HCT116 (cell line): ENCODE results near the gene FRMD4A. TPM values are rescaled to one million over a fixed set of nuclear protein-coding genes. Genes with fewer than 3 reads are reported as not detected.

Source experiments
- ATAC-seq: fragments of 200-7000 bp; cut with Tn5 transposase; 2 replicates; pipeline ENCODE4 v1.9.1; 2020; ENCODE audit warnings: mild to moderate bottlenecking, moderate library complexity
- BruUV-seq: library from RNA; stranded (reverse); fragments of 400-500 nt; replicated peaks from 2 replicates; lab custom pipeline; 2021; lab: Mats Ljungman, UMichigan
- CTCF ChIA-PET: fragments of 300-600 bp; sonication (Branson Sonifier 250); formaldehyde crosslinking; loops from one replicate; lab custom pipeline; 2021; ENCODE audit warnings: antibody characterized with exemption; lab: Charles Lee
- POLR2A ChIA-PET: fragments of 300-600, 350-600 bp; sonication (Branson Sonifier 250); formaldehyde crosslinking; loops from one replicate; lab custom pipeline; 2021; ENCODE audit warnings: antibody characterized with exemption; lab: Charles Lee
- RAD21 ChIA-PET, 2 experiments: fragments of 300-600 bp; sonication (Branson Sonifier 250); formaldehyde crosslinking; loops; one replicate each; lab custom pipeline; 2023; ENCODE audit warnings: low total read pairs in 2 of 2; ENCODE audit not compliant: uncharacterized antibody in 2 of 2, unreplicated experiment in 2 of 2, low non-redundant PET in 1 of 2; lab: Charles Lee
- DNase-seq: peaks from one replicate; pipeline ENCODE4 v3.0.0-alpha.2; 2010; ENCODE audit warnings: low read depth, low spot score
- H2AFZ ChIP-seq: fragments of 200-600 bp; shearing (Covaris generic), sonication (generic); 2 replicates; pipeline ENCODE4 v1.6.1; 2017; ENCODE audit warnings: low read depth, mixed run types, mixed read lengths, antibody characterized with exemption, low read length; ENCODE audit not compliant: poor library complexity, severe bottlenecking
- H3K27ac ChIP-seq: 2 replicates; pipeline ENCODE4 v1.5.1; 2012; ENCODE audit warnings: low read depth, low read length
- H3K27me3 ChIP-seq: fragments of 200-600 bp; sonication (generic); 2 replicates; pipeline ENCODE4 v1.6.1; 2016; ENCODE audit warnings: mixed run types, low read length, mixed read lengths; ENCODE audit not compliant: insufficient read depth
- H3K36me3 ChIP-seq, 2 experiments: fragments of 200-500 bp in 1 of 2; fragments of 200-600 bp in 1 of 2; sonication (Bioruptor generic) in 1 of 2; sonication (generic) in 1 of 2; 2 replicates each; pipeline versions ENCODE4 v1.5.1 to v1.6.1; 2014 to 2016; ENCODE audit warnings: low read length in 2 of 2, inconsistent platforms in 1 of 2, mixed read lengths in 1 of 2, mixed run types in 1 of 2; ENCODE audit not compliant: insufficient read depth in 2 of 2, control insufficient read depth in 1 of 2
- H3K4me1 ChIP-seq, 2 experiments: fragments of 200-600 bp in 1 of 2; sonication (generic) in 1 of 2; 2 replicates each; pipeline versions ENCODE4 v1.5.1 to v1.6.1; 2012 to 2017; ENCODE audit warnings: low read length in 2 of 2, inconsistent platforms in 1 of 2, mild to moderate bottlenecking in 1 of 2, mixed read lengths in 1 of 2, mixed run types in 1 of 2, moderate library complexity in 1 of 2; ENCODE audit not compliant: insufficient read depth in 2 of 2, control insufficient read depth in 1 of 2
- H3K4me2 ChIP-seq: fragments of 200-600 bp; sonication (generic); 2 replicates; pipeline ENCODE4 v1.6.1; 2017; ENCODE audit warnings: mixed run types, low read length, mixed read lengths
- H3K4me3 ChIP-seq, 2 experiments: fragments of 200-600 bp in 1 of 2; sonication (generic) in 1 of 2; replicated peaks in 1 of 2; 2 replicates each; pipeline ENCODE4 v1.5.1; 2011 to 2016; ENCODE audit warnings: low read length in 2 of 2, control low read depth in 1 of 2, low read depth in 1 of 2, mild to moderate bottlenecking in 1 of 2, mixed read lengths in 1 of 2, mixed run types in 1 of 2
- H3K79me2 ChIP-seq: fragments of 200-600 bp; sonication (generic); 2 replicates; pipeline ENCODE4 v1.6.1; 2017; ENCODE audit warnings: mild to moderate bottlenecking, mixed run types, low read length, moderate library complexity, mixed read lengths; ENCODE audit not compliant: insufficient read depth
- H3K9ac ChIP-seq: fragments of 200-600 bp; sonication (generic); 2 replicates; pipeline ENCODE4 v1.6.1; 2016; ENCODE audit warnings: low read length, mixed read lengths
- H3K9me2 ChIP-seq: fragments of 200-600 bp; sonication (generic), shearing (Covaris generic); 2 replicates; pipeline ENCODE4 v1.6.1; 2017; ENCODE audit warnings: mixed run types, mild to moderate bottlenecking, moderate library complexity; ENCODE audit not compliant: insufficient read depth
- H3K9me3 ChIP-seq, 2 experiments: fragments of 200-500 bp in 1 of 2; fragments of 200-600 bp in 1 of 2; sonication (Bioruptor generic) in 1 of 2; sonication (generic) in 1 of 2; 2 replicates each; pipeline ENCODE4 v1.6.1; 2014 to 2017; ENCODE audit warnings: low read length in 2 of 2, mixed read lengths in 2 of 2, inconsistent platforms in 1 of 2, low read depth in 1 of 2, mild to moderate bottlenecking in 1 of 2, mixed run types in 1 of 2, moderate library complexity in 1 of 2; ENCODE audit not compliant: control insufficient read depth in 1 of 2, insufficient read depth in 1 of 2
- H4K20me1 ChIP-seq: fragments of 200-600 bp; sonication (generic), shearing (Covaris generic); 2 replicates; pipeline ENCODE4 v1.6.1; 2017; ENCODE audit warnings: mixed run types, mild to moderate bottlenecking, moderate library complexity; ENCODE audit not compliant: insufficient read depth
- ATF3 ChIP-seq: IDR thresholded peaks from 2 replicates; pipeline ENCODE4 v1.6.1; 2012
- CBX3 ChIP-seq: IDR thresholded peaks from 2 replicates; pipeline ENCODE4 v1.6.1; 2012; ENCODE audit warnings: low read depth
- CEBPB ChIP-seq: IDR thresholded peaks from 2 replicates; pipeline ENCODE4 v1.6.1; 2012; ENCODE audit warnings: low read depth
- CTCF ChIP-seq, 3 experiments: fragments of 200-600 bp in 1 of 3; sonication (generic) in 1 of 3; IDR thresholded peaks in 2 of 3; conservative IDR thresholded peaks in 1 of 3; 2 replicates each; pipeline ENCODE4 v1.5.1; 2012 to 2017; ENCODE audit warnings: low read depth in 2 of 3, low read length in 2 of 3, antibody characterized with exemption in 1 of 3, borderline replicate concordance in 1 of 3, control low read depth in 1 of 3, mild to moderate bottlenecking in 1 of 3, mixed read lengths in 1 of 3, mixed run types in 1 of 3, moderate library complexity in 1 of 3; ENCODE audit not compliant: insufficient read depth in 1 of 3
- EZH2 ChIP-seq: fragments of 200-600 bp; sonication (generic); IDR thresholded peaks from 2 replicates; pipeline ENCODE4 v1.6.1; 2017; ENCODE audit warnings: antibody characterized with exemption, mixed run types
- EZH2phosphoT487 ChIP-seq: fragments of 200-600 bp; IDR thresholded peaks from 2 replicates; pipeline ENCODE4 v1.6.1; 2018; ENCODE audit warnings: antibody characterized with exemption, borderline replicate concordance
- FOSL1 ChIP-seq: IDR thresholded peaks from 2 replicates; pipeline ENCODE4 v1.6.1; 2012; ENCODE audit warnings: low read depth
- JUND ChIP-seq: IDR thresholded peaks from 2 replicates; pipeline ENCODE4 v1.6.1; 2012
- RAD21 ChIP-seq: IDR thresholded peaks from 2 replicates; pipeline ENCODE4 v1.6.1; 2012; ENCODE audit warnings: low read depth, mild to moderate bottlenecking
- REST ChIP-seq: IDR thresholded peaks from 2 replicates; pipeline ENCODE4 v1.6.1; 2012; ENCODE audit warnings: low read depth
- SIN3A ChIP-seq: IDR thresholded peaks from 2 replicates; pipeline ENCODE4 v1.6.1; 2012; ENCODE audit warnings: low read depth
- SRF ChIP-seq: IDR thresholded peaks from 2 replicates; pipeline ENCODE4 v1.6.1; 2012; ENCODE audit warnings: low read depth
- TCF7L2 ChIP-seq: IDR thresholded peaks from 2 replicates; pipeline ENCODE4 v1.7.0; 2011; ENCODE audit warnings: borderline replicate concordance, inconsistent platforms; ENCODE audit not compliant: insufficient read depth, insufficient read length; ENCODE audit errors: extremely low read depth
- ZBTB33 ChIP-seq: IDR thresholded peaks from 2 replicates; pipeline ENCODE4 v1.6.1; 2011; ENCODE audit warnings: mild to moderate bottlenecking, low read length, moderate library complexity; ENCODE audit not compliant: insufficient replicate concordance; ENCODE audit errors: extremely low read depth
- ZFX ChIP-seq: fragments of 450-650 bp; IDR thresholded peaks from 2 replicates; pipeline ENCODE4 v1.6.1; 2017
- intact Hi-C: fragments of 100-400 bp; cut with micrococcal nuclease; formaldehyde crosslinking; loops from 2 replicates; pipeline ENCODE4 v1.10.0; 2022
- total RNA-seq: library from RNA; stranded (reverse); gene quantifications from one replicate; pipeline ENCODE4 v1.2.1, GENCODE V29; 2021; ENCODE audit not compliant: unreplicated experiment

FRMD4A gene
- total RNA-seq, 1 experiment from 2014 or later = 0.20 TPM

- ChIA-PET RAD21 (no interaction called here), CTCF (no interaction called here), POLR2A (no interaction called here)
- H3K9me3 ChIP-seq = no peaks in the 10 kb centered on the region
- intact Hi-C loops = no loop called here
- BruUV-seq = no TSS peak
- H2AFZ ChIP-seq = no peak overlapping the region
- H3K9ac ChIP-seq = no peak overlapping the region
- H3K4me1 ChIP-seq = no peaks in the 10 kb centered on the region
- no peak for ATAC-seq
- TF ChIP-seq TCF7L2 (no peak), ZBTB33 (no peak), ATF3 (no peak), FOSL1 (no peak), SIN3A (no peak), ZFX (no peak), CEBPB (no peak), CBX3 (no peak), CTCF (IDR thresholded peaks at IDR 0.05 in 2 of 3, conservative IDR thresholded peaks at IDR 0.05 in 1 of 3; ENCODE audit: borderline replicate concordance in 1 of 3, insufficient read depth in 1 of 3, low read depth in 2 of 3, low read length in 2 of 3) (no peak), SRF (no peak), EZH2 (no peak), RAD21 (no peak), JUND (no peak), EZH2phosphoT487 (no peak), REST (no peak)
- no peak overlapping the region for H3K4me2 ChIP-seq
- H3K27me3 ChIP-seq = peaks cover 79% of the 10 kb centered on the region
- no peak overlapping the region for H3K27ac ChIP-seq
- H3K79me2 ChIP-seq = no peaks in the 10 kb centered on the region
- no peaks in the 10 kb centered on the region for H4K20me1 ChIP-seq
- no peak overlapping the region for H3K4me3 ChIP-seq
- no peak for DNase-seq
- no peaks in the 10 kb centered on the region for H3K36me3 ChIP-seq
- H3K9me2 ChIP-seq = no peaks in the 10 kb centered on the region
Observed at GRCh38 chr10:14311206-14311957, 19.3 kb downstream of the FRMD4A start.
